SJSA1 (cell line): Measurements from ENCODE around the gene SLC16A9. TPM values are rescaled to one million over a fixed set of nuclear protein-coding genes. Genes with fewer than 3 reads are reported as not detected.

ENCODE experiments used
- DNase-seq, 2 experiments: peaks; one replicate each; pipeline ENCODE4 v3.0.0-alpha.2; 2015 to 2020; ENCODE audit warnings: low spot score in 2 of 2, low read depth in 1 of 2
- H3K27ac ChIP-seq: fragments of 250-450 bp; sonication (Bioruptor Pico); 2 replicates; pipeline ENCODE4 v1.5.1; 2020; ENCODE audit warnings: mild to moderate bottlenecking, moderate library complexity
- H3K27me3 ChIP-seq: fragments of 250-450 bp; sonication (Bioruptor Pico); replicated peaks from 2 replicates; pipeline ENCODE4 v1.5.1; 2020; ENCODE audit warnings: mild to moderate bottlenecking, moderate library complexity
- H3K36me3 ChIP-seq: fragments of 250-450 bp; sonication (Bioruptor Pico); 2 replicates; pipeline ENCODE4 v1.5.1; 2020; ENCODE audit warnings: mild to moderate bottlenecking
- H3K4me1 ChIP-seq: fragments of 250-450 bp; sonication (Bioruptor Pico); replicated peaks from 2 replicates; pipeline ENCODE4 v1.6.1; 2021; ENCODE audit warnings: mild to moderate bottlenecking
- H3K4me3 ChIP-seq: fragments of 250-450 bp; sonication (Bioruptor Pico); 2 replicates; pipeline ENCODE4 v1.5.1; 2020; ENCODE audit warnings: mild to moderate bottlenecking
- H3K9me3 ChIP-seq: fragments of 250-450 bp; sonication (Bioruptor Pico); replicated peaks from 2 replicates; pipeline ENCODE4 v1.5.1; 2020; ENCODE audit warnings: mild to moderate bottlenecking
- total RNA-seq: library from RNA; depleted of rRNA; stranded (reverse); fragments of >200 nt; shearing (Covaris generic); gene quantifications from 2 replicates; pipeline ENCODE4 v1.2.3, GENCODE V29; 2014

Gene SLC16A9
- total RNA-seq, 1 experiment from 2014 or later, result 0.42 TPM

- no peak overlapping the region for H3K4me3 ChIP-seq
- no peak overlapping the region for H3K27ac ChIP-seq
- peaks cover 48% of the 10 kb centered on the region for H3K27me3 ChIP-seq
- peaks cover 18% of the 10 kb centered on the region for H3K4me1 ChIP-seq
- no peaks in the 10 kb centered on the region for H3K36me3 ChIP-seq
- no peak for DNase-seq
- H3K9me3 ChIP-seq, result no peaks in the 10 kb centered on the region
These were observed 2.5 kb downstream of the SLC16A9 start for GRCh38 chr10:59706851-59707797.

DNA sequence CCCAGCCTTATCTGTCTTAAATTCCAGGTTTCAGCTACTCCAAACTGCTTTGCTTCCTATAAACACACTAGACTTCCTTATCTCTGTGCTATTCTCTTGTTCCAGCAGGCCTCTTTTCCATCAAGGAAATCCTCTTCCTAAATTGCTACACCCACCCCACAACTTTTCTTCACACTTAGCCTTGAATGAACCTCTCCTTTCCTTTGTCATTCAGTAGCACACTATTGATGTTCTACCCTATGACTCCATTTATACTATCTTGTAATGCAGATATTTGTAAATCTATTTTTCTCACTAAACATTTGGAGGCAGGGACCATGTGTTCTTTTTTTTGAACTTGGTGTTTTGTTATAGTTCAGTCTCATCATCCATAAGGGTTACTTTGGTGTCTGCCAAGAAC is 3.7 kb downstream of the SLC16A9 start:
- Histone ChIP-seq H3K9me3 (no peaks in the 10 kb centered on the region), H3K36me3 (no peaks in the 10 kb centered on the region), H3K27me3 (peaks cover 38% of the 10 kb centered on the region), H3K4me3 (no peak overlapping the region), H3K27ac (no peak overlapping the region), H3K4me1 (peaks cover 18% of the 10 kb centered on the region)
- no peak for DNase-seq

DNA sequence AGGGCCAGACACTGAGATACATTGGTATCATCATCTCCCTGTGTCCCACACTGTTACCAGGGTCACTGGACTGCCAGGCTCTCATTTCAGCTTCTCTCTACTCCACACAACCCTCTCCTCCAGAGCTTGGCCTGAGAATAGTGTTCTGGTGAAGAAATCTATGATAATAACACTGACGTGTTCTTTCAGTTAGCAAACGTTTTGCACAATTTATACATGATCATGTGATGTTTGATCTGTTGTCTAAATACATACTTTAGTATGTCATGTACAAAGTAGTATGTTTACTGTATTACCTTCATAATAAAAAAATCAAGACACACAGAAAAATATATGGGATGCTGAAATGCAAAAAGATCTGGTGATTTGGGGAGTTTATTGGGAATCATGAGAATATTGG is 5.0 kb downstream of the SLC16A9 start:
- no peak for DNase-seq
- no peak overlapping the region for H3K4me3 ChIP-seq

GRCh38 chr10:59702347-59702746 is 7.3 kb downstream of the SLC16A9 start:
- H3K4me3 ChIP-seq, result no peak overlapping the region
- DNase-seq, result no peak
- H3K9me3 ChIP-seq, result no peaks in the 10 kb centered on the region
- no peak overlapping the region for H3K27ac ChIP-seq
- no peaks in the 10 kb centered on the region for H3K4me1 ChIP-seq
- peaks cover 4% of the 10 kb centered on the region; the same call in 1 of the 2 replicates for H3K27me3 ChIP-seq
- no peaks in the 10 kb centered on the region for H3K36me3 ChIP-seq

More for the DNA sequence above, 5.0 kb downstream of the SLC16A9 start:
- peaks cover 25% of the 10 kb centered on the region for H3K27me3 ChIP-seq
- H3K9me3 ChIP-seq, result no peaks in the 10 kb centered on the region
- no peak overlapping the region for H3K27ac ChIP-seq
- H3K4me1 ChIP-seq, result peaks cover 12% of the 10 kb centered on the region
- H3K36me3 ChIP-seq, result no peaks in the 10 kb centered on the region

DNA sequence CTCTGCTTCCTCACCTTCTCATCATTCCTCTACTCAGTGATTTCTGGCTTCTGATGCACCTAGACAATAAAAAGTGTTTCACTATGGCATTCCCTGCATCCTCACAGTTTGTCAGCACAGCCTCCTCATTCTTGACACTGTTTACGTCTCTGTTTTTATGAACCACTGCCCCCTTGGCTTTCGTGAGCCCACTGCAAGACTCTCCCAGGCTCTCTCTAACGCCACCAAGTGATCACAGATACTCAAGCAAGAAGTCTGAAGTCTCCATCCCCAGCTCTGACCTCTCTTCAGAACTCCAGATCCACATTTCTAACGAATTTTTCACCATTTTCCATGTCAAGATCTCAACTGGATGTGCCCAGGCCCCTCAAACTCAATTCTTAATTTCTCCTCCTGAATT is 8.9 kb downstream of the SLC16A9 start:
- Histone ChIP-seq H3K4me1 (no peaks in the 10 kb centered on the region), H3K4me3 (no peak overlapping the region), H3K9me3 (no peaks in the 10 kb centered on the region), H3K27ac (no peak overlapping the region), H3K27me3 (no peaks in the 10 kb centered on the region; the same call in 1 of the 2 replicates), H3K36me3 (no peaks in the 10 kb centered on the region)
- no peak for DNase-seq

DNA sequence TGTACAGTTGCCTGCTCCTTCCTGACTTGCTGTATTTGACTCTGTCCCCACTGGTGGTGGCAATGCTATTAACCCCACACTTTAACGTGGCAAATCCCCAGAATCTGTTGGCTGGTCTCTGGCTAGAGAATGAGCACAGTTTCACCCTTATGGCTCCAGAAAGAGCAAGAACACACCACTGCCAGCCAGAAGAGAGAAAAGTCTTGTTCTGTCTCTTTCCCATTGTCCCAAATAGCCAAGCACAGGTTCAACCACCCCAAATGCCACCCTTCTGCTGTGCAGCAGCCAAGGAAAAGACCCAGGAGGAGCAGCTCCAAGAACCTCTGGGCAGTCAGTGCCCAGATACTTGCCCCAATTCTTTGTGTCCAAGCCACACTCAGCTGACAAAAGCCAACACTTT is 11.3 kb downstream of the SLC16A9 start:
- no peaks in the 10 kb centered on the region for H3K36me3 ChIP-seq
- no peak overlapping the region for H3K4me3 ChIP-seq
- no peak for DNase-seq
- H3K27ac ChIP-seq, result no peak overlapping the region
- no peaks in the 10 kb centered on the region; the same call in 1 of the 2 replicates for H3K27me3 ChIP-seq
- H3K9me3 ChIP-seq, result no peaks in the 10 kb centered on the region
- no peaks in the 10 kb centered on the region for H3K4me1 ChIP-seq

GRCh38 chr10:59695637-59696036 is 14.0 kb downstream of the SLC16A9 start:
- Histone ChIP-seq H3K4me3 (no peak overlapping the region), H3K9me3 (no peaks in the 10 kb centered on the region), H3K36me3 (no peaks in the 10 kb centered on the region), H3K27me3 (no peaks in the 10 kb centered on the region; the same call in 1 of the 2 replicates), H3K4me1 (no peaks in the 10 kb centered on the region), H3K27ac (no peak overlapping the region)
- no peak for DNase-seq

DNA sequence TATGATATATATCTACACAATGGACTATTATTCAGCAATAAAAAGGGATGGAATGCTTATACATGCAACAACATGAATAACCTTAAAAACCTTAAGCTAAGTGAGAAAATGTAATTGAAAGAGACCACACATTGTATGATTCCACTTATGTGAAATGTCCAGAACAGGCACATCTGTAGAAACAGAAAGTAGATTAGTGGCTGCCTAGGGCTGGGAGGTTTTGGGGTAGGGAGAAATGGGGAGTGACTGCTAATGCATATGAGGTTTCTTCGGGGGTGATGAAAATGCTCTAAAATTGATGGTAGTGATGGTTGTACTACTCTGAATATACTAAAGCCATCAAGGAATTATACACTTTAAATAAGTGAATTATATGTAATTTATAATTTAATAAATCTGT is 14.7 kb downstream of the SLC16A9 start:
- no peak overlapping the region for H3K27ac ChIP-seq
- DNase-seq, result no peak
- no peaks in the 10 kb centered on the region for H3K4me1 ChIP-seq

DNA sequence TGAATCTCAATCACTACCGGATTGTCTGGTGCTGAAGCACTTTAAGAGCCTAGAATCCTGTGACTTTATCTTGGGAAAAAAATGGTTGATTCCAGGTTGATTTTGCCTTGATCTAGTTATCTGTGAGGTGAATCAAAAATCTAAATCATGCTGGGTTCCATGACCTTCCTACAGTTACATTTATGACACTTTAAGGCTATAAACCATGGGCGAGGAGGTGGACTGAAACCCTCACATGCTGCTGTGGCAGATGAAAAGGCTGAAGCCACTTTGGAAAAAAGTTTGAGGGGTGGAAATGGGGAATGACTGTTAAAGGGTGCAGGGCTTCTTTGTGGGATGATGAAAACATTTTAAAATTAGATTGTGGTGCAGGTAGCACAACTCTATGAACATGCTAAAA is 17.5 kb downstream of the SLC16A9 start:
- no peak for DNase-seq
- Histone ChIP-seq H3K27ac (no peak overlapping the region), H3K4me3 (no peak overlapping the region), H3K9me3 (no peaks in the 10 kb centered on the region), H3K36me3 (no peaks in the 10 kb centered on the region), H3K27me3 (no peaks in the 10 kb centered on the region), H3K4me1 (no peaks in the 10 kb centered on the region)

More for the DNA sequence above, 14.7 kb downstream of the SLC16A9 start:
- H3K27me3 ChIP-seq, result no peaks in the 10 kb centered on the region; the same call in 1 of the 2 replicates
- H3K9me3 ChIP-seq, result no peaks in the 10 kb centered on the region
- no peak overlapping the region for H3K4me3 ChIP-seq
- no peaks in the 10 kb centered on the region for H3K36me3 ChIP-seq

DNA sequence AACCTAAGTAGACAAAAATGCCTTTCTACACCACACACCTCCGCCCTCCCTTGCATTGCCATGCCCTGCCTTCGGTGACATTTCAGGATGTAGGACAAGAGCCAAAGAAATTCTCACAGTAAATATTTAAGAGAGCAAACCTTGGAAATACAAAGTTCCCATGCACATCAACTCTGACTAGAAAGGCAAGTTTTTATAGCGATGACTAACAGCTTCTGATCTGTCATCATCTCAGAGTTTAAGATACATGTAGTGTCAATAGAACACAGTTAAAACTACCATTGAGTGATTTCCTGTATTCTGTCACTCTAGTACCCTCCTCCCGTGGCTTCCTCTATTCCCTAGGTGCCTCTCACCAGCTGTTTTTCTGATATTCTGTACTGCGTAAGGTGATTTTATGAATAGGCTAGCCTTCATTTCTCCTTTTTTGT is 20.7 kb downstream of the SLC16A9 start:
- DNase-seq, result no peak
- H3K4me3 ChIP-seq, result no peak overlapping the region
- H3K27ac ChIP-seq, result no peak overlapping the region
- no peaks in the 10 kb centered on the region for H3K9me3 ChIP-seq
- no peaks in the 10 kb centered on the region for H3K27me3 ChIP-seq
- no peaks in the 10 kb centered on the region for H3K36me3 ChIP-seq
- no peaks in the 10 kb centered on the region for H3K4me1 ChIP-seq

DNA sequence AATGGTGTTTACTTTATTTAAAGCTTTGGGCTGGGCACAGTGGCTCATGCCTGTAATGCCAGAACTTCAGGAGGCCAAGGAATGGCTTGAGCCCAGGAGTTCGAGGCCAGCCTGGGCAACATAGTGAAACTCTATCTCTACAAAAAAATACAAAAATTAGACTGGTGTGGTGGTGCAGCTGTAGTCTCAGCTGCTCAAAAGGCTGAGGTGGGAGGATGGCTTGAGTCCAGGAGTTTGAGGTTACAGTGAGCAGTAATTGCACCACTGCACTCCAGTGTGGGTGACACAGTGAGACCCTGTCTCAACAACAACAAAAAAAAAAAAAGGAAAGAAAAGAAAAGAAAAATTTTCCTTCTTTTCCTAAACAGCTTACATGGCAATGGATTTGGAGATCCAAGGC is 22.0 kb downstream of the SLC16A9 start:
- no peak for DNase-seq
- Histone ChIP-seq H3K4me3 (no peak overlapping the region), H3K9me3 (no peaks in the 10 kb centered on the region), H3K36me3 (no peaks in the 10 kb centered on the region), H3K27ac (no peak overlapping the region), H3K4me1 (no peaks in the 10 kb centered on the region), H3K27me3 (no peaks in the 10 kb centered on the region)

DNA sequence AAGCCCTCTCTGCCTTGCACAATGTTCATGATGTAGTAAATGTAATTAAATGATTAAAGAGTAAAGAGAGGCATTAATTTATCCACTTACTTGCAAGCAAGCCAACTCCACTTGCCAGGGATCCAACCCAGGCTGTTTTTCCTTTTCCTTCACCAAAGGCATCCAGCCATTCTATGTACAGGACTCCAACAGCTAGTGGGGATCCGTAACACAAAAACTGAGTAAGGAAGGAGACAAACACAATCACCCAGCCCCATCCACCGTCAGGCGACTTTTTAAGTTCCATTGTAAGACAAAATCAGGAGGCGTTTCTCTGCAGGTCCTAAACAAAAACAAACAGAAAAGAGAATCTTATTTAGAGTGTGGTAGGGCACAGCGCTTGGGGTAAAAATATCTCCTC is 25.6 kb downstream of the SLC16A9 start:
- H3K36me3 ChIP-seq, result no peaks in the 10 kb centered on the region
- no peaks in the 10 kb centered on the region for H3K4me1 ChIP-seq
- no peaks in the 10 kb centered on the region for H3K27me3 ChIP-seq
- H3K27ac ChIP-seq, result no peak overlapping the region
- no peak for DNase-seq
- H3K9me3 ChIP-seq, result no peaks in the 10 kb centered on the region
- no peak overlapping the region for H3K4me3 ChIP-seq

DNA sequence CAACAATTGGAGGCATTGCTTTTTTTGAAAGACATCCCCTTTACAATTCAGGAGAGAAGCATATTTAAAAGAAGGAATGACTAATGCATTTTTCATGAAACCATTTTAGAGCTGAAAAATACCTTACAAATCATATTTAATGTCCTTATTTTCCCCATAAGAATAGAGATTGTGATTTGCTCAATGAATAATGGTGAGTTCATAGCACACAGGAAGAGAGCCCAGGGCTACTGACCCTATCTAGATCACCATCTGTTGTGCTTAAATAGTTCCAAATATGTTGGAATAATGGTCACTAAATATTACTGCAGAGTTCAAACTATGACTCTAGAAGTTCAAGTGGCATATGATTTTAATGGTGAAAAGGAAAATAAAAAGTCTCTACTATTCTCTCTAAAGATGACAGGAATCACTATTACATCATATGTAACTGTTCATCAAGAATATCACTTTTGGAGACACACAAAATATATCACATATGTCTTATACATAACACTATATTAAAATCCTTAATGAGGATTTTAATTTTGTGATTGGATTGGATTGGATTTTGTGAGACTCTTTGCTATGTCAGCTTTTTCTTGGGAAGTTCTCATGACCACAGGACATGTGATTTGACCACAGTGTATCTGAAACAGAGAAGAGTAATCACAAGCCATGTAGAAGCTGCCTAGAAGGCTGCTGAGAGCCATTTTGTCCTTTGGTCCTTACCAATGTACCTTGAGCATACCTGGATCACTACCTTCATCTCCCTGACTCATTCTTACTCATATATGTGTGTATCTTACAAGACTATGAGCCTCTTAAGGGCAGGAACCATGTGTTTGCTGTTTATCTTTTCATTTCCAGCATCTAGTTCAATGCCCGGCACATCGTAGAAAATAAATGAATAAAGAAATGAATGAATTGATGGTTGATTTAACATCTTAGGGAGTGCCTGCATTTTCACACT is 26.4 kb downstream of the SLC16A9 start:
- Histone ChIP-seq H3K27ac (no peak overlapping the region), H3K4me1 (no peaks in the 10 kb centered on the region), H3K27me3 (no peaks in the 10 kb centered on the region), H3K9me3 (no peaks in the 10 kb centered on the region), H3K36me3 (no peaks in the 10 kb centered on the region), H3K4me3 (no peak overlapping the region)
- DNase-seq, result no peak

DNA sequence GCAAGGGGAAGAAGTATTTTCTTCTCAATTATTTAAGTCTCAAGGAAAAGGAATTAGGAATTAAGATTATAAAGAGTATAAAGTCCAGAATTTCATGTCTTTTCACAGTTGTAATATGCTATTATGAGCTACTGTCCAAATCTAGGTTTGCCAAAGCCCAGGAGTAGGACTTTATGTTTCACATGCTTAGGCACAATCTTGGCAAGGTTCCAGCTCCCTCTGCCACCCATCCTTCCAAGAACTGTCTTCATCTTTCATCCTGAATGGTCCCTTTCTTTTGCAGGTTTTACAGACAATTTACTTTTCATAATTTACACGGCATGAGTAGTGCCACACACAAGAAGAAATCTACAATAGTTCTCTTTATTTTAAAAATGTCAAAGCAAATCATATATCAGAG is 29.5 kb downstream of the SLC16A9 start:
- Histone ChIP-seq H3K4me1 (no peaks in the 10 kb centered on the region), H3K9me3 (no peaks in the 10 kb centered on the region), H3K36me3 (no peaks in the 10 kb centered on the region), H3K27me3 (no peaks in the 10 kb centered on the region), H3K27ac (no peak overlapping the region), H3K4me3 (no peak overlapping the region)
- DNase-seq, result no peak
